Neural progenitor cell (in vitro differentiated cells): ENCODE measurements around the gene SNAI3. TPM values are rescaled to one million over a fixed set of nuclear protein-coding genes. Genes with fewer than 3 reads are reported as not detected.

Experiments used
- DNase-seq: peaks from one replicate; pipeline ENCODE4 v3.0.0-alpha.2; 2016; ENCODE audit warnings: low spot score
- H2AFZ ChIP-seq: fragments of 200-600 bp; sonication (generic); replicated peaks from 2 replicates; pipeline ENCODE4 v1.6.1; 2016; ENCODE audit warnings: antibody characterized with exemption
- H3F3A ChIP-seq: fragments of 200-600 bp; sonication (generic); 2 replicates; pipeline ENCODE4 v1.6.1; 2016; ENCODE audit warnings: antibody characterized with exemption, low read depth
- H3K27ac ChIP-seq: fragments of 200-600 bp; sonication (generic); 2 replicates; pipeline ENCODE4 v1.5.1; 2016; ENCODE audit warnings: mild to moderate bottlenecking
- H3K27me3 ChIP-seq: fragments of 200-600 bp; sonication (generic); 2 replicates; pipeline ENCODE4 v1.6.1; 2016; ENCODE audit warnings: mild to moderate bottlenecking, moderate library complexity
- H3K36me3 ChIP-seq: fragments of 200-600 bp; sonication (generic); 2 replicates; pipeline ENCODE4 v1.5.1; 2016
- H3K4me1 ChIP-seq: fragments of 200-600 bp; sonication (generic); 2 replicates; pipeline ENCODE4 v1.6.1; 2016; ENCODE audit warnings: mixed run types
- H3K4me2 ChIP-seq: fragments of 200-600 bp; sonication (generic); 2 replicates; pipeline ENCODE4 v1.6.1; 2016
- H3K4me3 ChIP-seq: fragments of 200-600 bp; sonication (generic); 2 replicates; pipeline ENCODE4 v1.5.1; 2016
- H3K79me2 ChIP-seq: fragments of 200-600 bp; sonication (generic); 2 replicates; pipeline ENCODE4 v1.6.1; 2016; ENCODE audit warnings: low read depth
- H3K9ac ChIP-seq: fragments of 200-600 bp; sonication (generic); 2 replicates; pipeline ENCODE4 v1.6.1; 2016
- H3K9me3 ChIP-seq: fragments of 200-600 bp; sonication (generic); 2 replicates; pipeline ENCODE4 v1.5.1; 2016; ENCODE audit warnings: low read depth
- H4K20me1 ChIP-seq: fragments of 200-600 bp; sonication (generic); 2 replicates; pipeline ENCODE4 v1.6.1; 2016; ENCODE audit warnings: low read depth
- H3K27ac Mint-ChIP-seq: 3 replicates; pipeline ENCODE4 v1.8.0; 2021; ENCODE audit warnings: mixed read lengths
- H3K27me3 Mint-ChIP-seq: 2 replicates; pipeline ENCODE4 v1.8.0; 2022; ENCODE audit warnings: low read depth, mild to moderate bottlenecking, inconsistent platforms, moderate library complexity, mixed read lengths; ENCODE audit not compliant: insufficient read depth
- H3K36me3 Mint-ChIP-seq: 3 replicates; pipeline ENCODE4 v1.8.0; 2021; ENCODE audit warnings: mixed read lengths
- H3K4me1 Mint-ChIP-seq: 3 replicates; pipeline ENCODE4 v1.8.0; 2021; ENCODE audit warnings: mixed read lengths
- H3K4me3 Mint-ChIP-seq: 3 replicates; pipeline ENCODE4 v1.8.0; 2021; ENCODE audit warnings: mild to moderate bottlenecking, moderate library complexity, mixed read lengths
- H3K9me3 Mint-ChIP-seq: 3 replicates; pipeline ENCODE4 v1.8.0; 2020; ENCODE audit warnings: mixed read lengths
- CTCF ChIP-seq: fragments of 200-600 bp; sonication (generic); IDR thresholded peaks from 2 replicates; pipeline ENCODE4 v1.5.1; 2017; ENCODE audit warnings: antibody characterized with exemption, mild to moderate bottlenecking
- EZH2 ChIP-seq: fragments of 200-600 bp; sonication (generic); IDR thresholded peaks from 2 replicates; pipeline ENCODE4 v1.6.1; 2017; ENCODE audit warnings: antibody characterized with exemption, mild to moderate bottlenecking, moderate library complexity
- EZH2phosphoT487 ChIP-seq: fragments of 200-600 bp; sonication (generic); IDR thresholded peaks from 2 replicates; pipeline ENCODE4 v1.6.1; 2017; ENCODE audit warnings: antibody characterized with exemption
- total RNA-seq: library from RNA; depleted of rRNA; stranded (reverse); fragments of >200 nt; gene quantifications from 2 replicates; pipeline ENCODE4 v1.2.3, GENCODE V29; 2015; ENCODE audit warnings: low replicate concordance

SNAI3 gene
- 0.71 TPM in 1 of 2 replicates, not detected in the other for total RNA-seq

GRCh38 chr16:88686439-88687253 is at the start of gene SNAI3:
Gene SNAI3 (minus strand): TSS chr16:88686507. CDS start chr16:88686406, 101 bp downstream.
- H3K27ac Mint-ChIP-seq, result no peak within 1 kb of the TSS
- H3K27ac ChIP-seq, result no peak within 1 kb of the TSS
- peaks cover 7% of the 10 kb centered on the region for H4K20me1 ChIP-seq
- no peaks in the 10 kb centered on the region for H3K9me3 Mint-ChIP-seq
- peak within 1 kb of the TSS; percentile 66 for H3K4me3 ChIP-seq
- H3K36me3 Mint-ChIP-seq, result no peaks in the 10 kb centered on the region
- H3K9me3 ChIP-seq, result no peaks in the 10 kb centered on the region
- H3K36me3 ChIP-seq, result no peaks in the 10 kb centered on the region
- peaks cover 24% of the 10 kb centered on the region for H3F3A ChIP-seq
- H3K9ac ChIP-seq, result no peak within 1 kb of the TSS
- H3K4me1 ChIP-seq, result peaks cover 16% of the 10 kb centered on the region
- no peak for TF ChIP-seq EZH2phosphoT487
- no peak for TF ChIP-seq EZH2
- no peak for TF ChIP-seq CTCF
- peak; percentile 95 for DNase-seq
- H3K27me3 ChIP-seq, result peaks cover 58% of the 10 kb centered on the region
- peak within 1 kb of the TSS; percentile 85 for H3K4me2 ChIP-seq
- H3K4me3 Mint-ChIP-seq, result peak within 1 kb of the TSS; percentile 71
- peak within 1 kb of the TSS; percentile 78 for H2AFZ ChIP-seq
- peaks cover 42% of the 10 kb centered on the region for H3K27me3 Mint-ChIP-seq
- no peaks in the 10 kb centered on the region for H3K79me2 ChIP-seq
- peaks cover 7% of the 10 kb centered on the region for H3K4me1 Mint-ChIP-seq

GRCh38 chr16:88736088-88736487 is 49.8 kb upstream of the SNAI3 start:
- H3K9me3 ChIP-seq, result no peaks in the 10 kb centered on the region
- H3K27me3 ChIP-seq, result no peaks in the 10 kb centered on the region
- no peaks in the 10 kb centered on the region for H3K27me3 Mint-ChIP-seq
- no peak overlapping the region for H3K4me3 ChIP-seq
- H3K4me2 ChIP-seq, result no peak overlapping the region
- TF ChIP-seq CTCF, result no peak
- no peak for TF ChIP-seq EZH2phosphoT487
- TF ChIP-seq EZH2, result no peak
- no peak overlapping the region for H3K9ac ChIP-seq
- no peaks in the 10 kb centered on the region for H3K9me3 Mint-ChIP-seq
- H3K4me1 Mint-ChIP-seq, result peaks cover 6% of the 10 kb centered on the region
- no peak overlapping the region for H3K27ac ChIP-seq
- no peak overlapping the region for H2AFZ ChIP-seq
- no peak overlapping the region for H3K4me3 Mint-ChIP-seq
- no peaks in the 10 kb centered on the region for H3K36me3 ChIP-seq
- no peaks in the 10 kb centered on the region for H3K4me1 ChIP-seq
- H3K79me2 ChIP-seq, result no peaks in the 10 kb centered on the region
- DNase-seq, result no peak
- H3K36me3 Mint-ChIP-seq, result no peaks in the 10 kb centered on the region
- H4K20me1 ChIP-seq, result no peaks in the 10 kb centered on the region
- H3K27ac Mint-ChIP-seq, result no peak overlapping the region
- peaks cover 3% of the 10 kb centered on the region for H3F3A ChIP-seq

GRCh38 chr16:88735616-88736015 is 49.3 kb upstream of the SNAI3 start:
- Histone ChIP-seq H3F3A (peaks cover 3% of the 10 kb centered on the region), H3K4me1 (no peaks in the 10 kb centered on the region), H4K20me1 (no peaks in the 10 kb centered on the region), H3K4me3 (no peak overlapping the region), H3K79me2 (no peaks in the 10 kb centered on the region), H3K27me3 (no peaks in the 10 kb centered on the region), H2AFZ (no peak overlapping the region), H3K4me2 (no peak overlapping the region), H3K36me3 (no peaks in the 10 kb centered on the region), H3K9ac (no peak overlapping the region), H3K9me3 (no peaks in the 10 kb centered on the region), H3K27ac (no peak overlapping the region)
- Mint-ChIP-seq H3K27me3 (peaks cover 2% of the 10 kb centered on the region), H3K9me3 (no peaks in the 10 kb centered on the region), H3K4me3 (no peak overlapping the region), H3K36me3 (no peaks in the 10 kb centered on the region), H3K4me1 (peaks cover 8% of the 10 kb centered on the region), H3K27ac (no peak overlapping the region)
- no peak for TF ChIP-seq CTCF
- no peak for TF ChIP-seq EZH2
- no peak for TF ChIP-seq EZH2phosphoT487
- no peak for DNase-seq
